ENCODE results near the gene TRMT6. TPM values are rescaled to one million over a fixed set of nuclear protein-coding genes. Genes with fewer than 3 reads are reported as not detected.
A peak's percentile ranks its signal among the peaks of the same experiment; 100 is the strongest.

TRMT6 gene
- total RNA-seq, 2 experiments from 2014 or later: 22.5 to 29.5 TPM

GRCh38 chr20:5925551-5925950 lies 24.8 kb downstream of the TRMT6 start:
- H3K4me2 ChIP-seq (ENCODE audit: low read length): no peak overlapping the region
- BruUV-seq (replicated peaks): no TSS peak
- intact Hi-C loops (cut with micrococcal nuclease; ENCODE audit: unreplicated experiment): no loop called here
- no peak overlapping the region for H3K27ac ChIP-seq (ENCODE audit: low read depth, low read length, poor library complexity, severe bottlenecking)
- no peak overlapping the region for H2AFZ ChIP-seq (ENCODE audit: low read length)
- no peaks in the 10 kb centered on the region for H3K9me2 ChIP-seq (ENCODE audit: insufficient read depth, low read length)
- no peak for TF ChIP-seq EZH2phosphoT487 (IDR thresholded peaks at IDR 0.05; ENCODE audit: borderline replicate concordance, low read depth, low read length)
- TF ChIP-seq, protein P1, sequence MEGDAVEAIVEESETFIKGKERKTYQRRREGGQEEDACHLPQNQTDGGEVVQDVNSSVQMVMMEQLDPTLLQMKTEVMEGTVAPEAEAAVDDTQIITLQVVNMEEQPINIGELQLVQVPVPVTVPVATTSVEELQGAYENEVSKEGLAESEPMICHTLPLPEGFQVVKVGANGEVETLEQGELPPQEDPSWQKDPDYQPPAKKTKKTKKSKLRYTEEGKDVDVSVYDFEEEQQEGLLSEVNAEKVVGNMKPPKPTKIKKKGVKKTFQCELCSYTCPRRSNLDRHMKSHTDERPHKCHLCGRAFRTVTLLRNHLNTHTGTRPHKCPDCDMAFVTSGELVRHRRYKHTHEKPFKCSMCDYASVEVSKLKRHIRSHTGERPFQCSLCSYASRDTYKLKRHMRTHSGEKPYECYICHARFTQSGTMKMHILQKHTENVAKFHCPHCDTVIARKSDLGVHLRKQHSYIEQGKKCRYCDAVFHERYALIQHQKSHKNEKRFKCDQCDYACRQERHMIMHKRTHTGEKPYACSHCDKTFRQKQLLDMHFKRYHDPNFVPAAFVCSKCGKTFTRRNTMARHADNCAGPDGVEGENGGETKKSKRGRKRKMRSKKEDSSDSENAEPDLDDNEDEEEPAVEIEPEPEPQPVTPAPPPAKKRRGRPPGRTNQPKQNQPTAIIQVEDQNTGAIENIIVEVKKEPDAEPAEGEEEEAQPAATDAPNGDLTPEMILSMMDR (conservative IDR thresholded peaks at IDR 0.05; ENCODE audit: low read length): no peak
- CTCF ChIA-PET (ENCODE audit: unreplicated experiment): no interaction called here
- H3K4me1 ChIP-seq (ENCODE audit: insufficient read depth, low read length, poor library complexity, severe bottlenecking): no peaks in the 10 kb centered on the region
- H3K36me3 ChIP-seq (ENCODE audit: insufficient read depth, low read length): no peaks in the 10 kb centered on the region
- POLR2A ChIA-PET: interaction anchor here (0.6 to 1.6 kb wide), 4 partner anchors 25 to 102 kb away, joined by 3 to 5 read pairs (median 4); partner anchors contain the start of genes MCM8 and TRMT6
- H3K9me3 ChIP-seq (ENCODE audit: low read length): no peaks in the 10 kb centered on the region
- H4K20me1 ChIP-seq (ENCODE audit: insufficient read depth, low read length): no peaks in the 10 kb centered on the region
- H3K4me3 ChIP-seq (ENCODE audit: low read depth, low read length, poor library complexity, severe bottlenecking): no peak overlapping the region
- H3K79me2 ChIP-seq (ENCODE audit: insufficient read depth, low read depth, low read length): no peaks in the 10 kb centered on the region
- no peak for DNase-seq (ENCODE audit: low spot score)

GRCh38 chr20:5923493-5923892 lies 26.8 kb downstream of the TRMT6 start:
- Histone ChIP-seq H3K36me3 (ENCODE audit: insufficient read depth, low read length) (no peaks in the 10 kb centered on the region), H4K20me1 (ENCODE audit: insufficient read depth, low read length) (no peaks in the 10 kb centered on the region), H3K4me2 (ENCODE audit: low read length) (no peak overlapping the region), H3K79me2 (ENCODE audit: insufficient read depth, low read depth, low read length) (no peaks in the 10 kb centered on the region), H3K9me3 (ENCODE audit: low read length) (no peaks in the 10 kb centered on the region), H3K27ac (ENCODE audit: low read depth, low read length, poor library complexity, severe bottlenecking) (no peak overlapping the region), H3K4me3 (ENCODE audit: low read depth, low read length, poor library complexity, severe bottlenecking) (no peak overlapping the region), H2AFZ (ENCODE audit: low read length) (no peak overlapping the region), H3K9me2 (ENCODE audit: insufficient read depth, low read length) (no peaks in the 10 kb centered on the region), H3K4me1 (ENCODE audit: insufficient read depth, low read length, poor library complexity, severe bottlenecking) (peaks cover 15% of the 10 kb centered on the region)
- TF ChIP-seq, protein P1 (conservative IDR thresholded peaks at IDR 0.05; ENCODE audit: low read length): no peak
- TF ChIP-seq EZH2phosphoT487 (IDR thresholded peaks at IDR 0.05; ENCODE audit: borderline replicate concordance, low read depth, low read length): no peak
- CTCF ChIA-PET (ENCODE audit: unreplicated experiment): no interaction called here
- no TSS peak for BruUV-seq (replicated peaks)
- no peak for DNase-seq (ENCODE audit: low spot score)
- POLR2A ChIA-PET: interaction anchor here (0.6 kb wide), 1 partner anchor 398 kb away, joined by 3 read pairs; no protein-coding TSS in a partner anchor
- intact Hi-C loops (cut with micrococcal nuclease; ENCODE audit: unreplicated experiment): no loop called here

DNA sequence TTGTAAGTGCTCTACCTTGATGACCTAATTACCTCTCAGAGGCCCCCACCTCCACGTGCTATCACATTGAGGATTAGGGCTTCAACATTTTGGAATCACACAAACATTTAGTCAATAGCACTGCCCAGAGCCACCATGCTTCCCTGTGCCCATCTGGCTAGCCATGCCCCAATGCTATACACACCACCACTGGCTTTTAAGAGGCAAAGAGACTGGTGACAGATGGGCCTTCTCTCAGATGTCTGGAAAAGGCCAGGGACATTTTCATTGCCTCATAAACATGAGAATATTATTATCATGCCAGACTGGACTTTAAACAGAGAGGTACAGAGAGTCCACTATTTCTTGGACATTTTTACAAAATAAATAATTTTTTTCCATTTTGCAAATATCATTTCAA lies 29.8 kb downstream of the TRMT6 start:
- ChIA-PET CTCF (ENCODE audit: unreplicated experiment) (no interaction called here), POLR2A (interaction anchor here (1.3 kb wide), 1 partner anchor 124 kb away, joined by 3 read pairs; no protein-coding TSS in a partner anchor)
- DNase-seq (ENCODE audit: low spot score): no peak
- Histone ChIP-seq H3K9me3 (ENCODE audit: low read length) (no peaks in the 10 kb centered on the region), H3K4me1 (ENCODE audit: insufficient read depth, low read length, poor library complexity, severe bottlenecking) (peaks cover 15% of the 10 kb centered on the region), H2AFZ (ENCODE audit: low read length) (peak overlapping the region; percentile 70; the same call in 1 of the 2 replicates), H3K79me2 (ENCODE audit: insufficient read depth, low read depth, low read length) (no peaks in the 10 kb centered on the region), H4K20me1 (ENCODE audit: insufficient read depth, low read length) (no peaks in the 10 kb centered on the region), H3K9me2 (ENCODE audit: insufficient read depth, low read length) (no peaks in the 10 kb centered on the region), H3K27ac (ENCODE audit: low read depth, low read length, poor library complexity, severe bottlenecking) (no peak overlapping the region), H3K36me3 (ENCODE audit: insufficient read depth, low read length) (no peaks in the 10 kb centered on the region), H3K4me3 (ENCODE audit: low read depth, low read length, poor library complexity, severe bottlenecking) (no peak overlapping the region), H3K4me2 (ENCODE audit: low read length) (no peak overlapping the region)
- intact Hi-C loops (cut with micrococcal nuclease; ENCODE audit: unreplicated experiment): no loop called here
- TF ChIP-seq, protein P1 (conservative IDR thresholded peaks at IDR 0.05; ENCODE audit: low read length): no peak
- TF ChIP-seq EZH2phosphoT487 (IDR thresholded peaks at IDR 0.05; ENCODE audit: borderline replicate concordance, low read depth, low read length): no peak
- BruUV-seq (replicated peaks): no TSS peak

Measured in OCI-LY7 (cell line).